Subcutaneous adipose tissue (tissue), 4 donors: ENCODE measurements around the gene PRKCB. TPM values are rescaled to one million over a fixed set of nuclear protein-coding genes. Genes with fewer than 3 reads are reported as not detected.

Source experiments
- CTCF ChIP-seq: fragments of 450-650 bp; IDR thresholded peaks from one replicate; pipeline ENCODE4 v1.5.1; 2016; ENCODE audit warnings: low read depth, mild to moderate bottlenecking, control low read depth, antibody characterized with exemption, moderate library complexity
- total RNA-seq, 4 donors: library from RNA; depleted of rRNA; stranded (reverse); fragments of >200 nt; gene quantifications; one replicate each; pipeline ENCODE4 v1.1.0, GENCODE V29; 2016

PRKCB gene
- total RNA-seq, 4 donors from 2014 or later: 3.4 to 16.5 (median 5.7) TPM

- TF ChIP-seq CTCF: no peak
Observed at GRCh38 chr16:24180451-24180850, 344.7 kb downstream of the PRKCB start.

- no peak for TF ChIP-seq CTCF
Observed at GRCh38 chr16:24188021-24188542, 352.3 kb downstream of the PRKCB start.

- TF ChIP-seq CTCF: no peak
Observed at GRCh38 chr16:24188751-24189318, 353.1 kb downstream of the PRKCB start.

- no peak for TF ChIP-seq CTCF
Observed at GRCh38 chr16:24189941-24190340, 354.2 kb downstream of the PRKCB start.

GRCh38 chr16:24191876-24192402, 356.2 kb downstream of the PRKCB start:
- TF ChIP-seq CTCF: no peak

- no peak for TF ChIP-seq CTCF
Observed at GRCh38 chr16:24195221-24195620, 359.4 kb downstream of the PRKCB start.

GRCh38 chr16:24198807-24199533, 363.2 kb downstream of the PRKCB start:
- TF ChIP-seq CTCF: no peak
